Breast epithelium (tissue), 3 donors: Measurements from ENCODE around the gene CHM.

Experiments
- POLR2A ChIP-seq: fragments of 450-650 bp; IDR thresholded peaks from one replicate; pipeline ENCODE4 v1.6.1; 2016; ENCODE audit warnings: antibody characterized with exemption, mild to moderate bottlenecking, moderate library complexity
- POLR2AphosphoS5 ChIP-seq, 3 donors: sonication (generic); formaldehyde crosslinking; IDR thresholded peaks; one replicate each; pipeline ENCODE4 v1.6.1; 2017; ENCODE audit warnings: antibody characterized with exemption in 3 of 3
- TF ChIP-seq, protein P1 (sequence below), 3 donors: fragments of 450-650 bp; IDR thresholded peaks; one replicate each; pipeline ENCODE4 v1.5.1; 2016 to 2017; ENCODE audit warnings: antibody characterized with exemption in 3 of 3, mild to moderate bottlenecking in 3 of 3, moderate library complexity in 3 of 3

DNA sequence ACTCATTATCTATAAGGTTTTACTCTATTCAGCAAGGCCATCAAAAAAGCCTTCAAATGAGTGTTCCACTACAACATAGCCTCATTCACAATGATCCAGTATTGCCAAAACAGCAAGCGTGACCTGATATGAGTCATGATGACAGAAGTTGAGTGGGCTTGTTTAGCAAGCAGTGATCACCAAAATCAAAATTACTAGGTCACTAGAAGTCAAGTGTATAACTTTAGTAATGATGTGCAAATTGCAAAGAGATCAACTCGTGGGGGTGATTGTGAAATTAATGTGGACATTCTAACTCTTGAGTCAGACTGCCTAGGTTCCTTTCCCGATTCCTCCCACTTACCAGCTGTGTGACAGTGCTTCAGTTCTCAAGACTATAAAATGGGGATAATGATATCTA, 124.5 kb downstream of the CHM start:
- TF ChIP-seq, protein P1, sequence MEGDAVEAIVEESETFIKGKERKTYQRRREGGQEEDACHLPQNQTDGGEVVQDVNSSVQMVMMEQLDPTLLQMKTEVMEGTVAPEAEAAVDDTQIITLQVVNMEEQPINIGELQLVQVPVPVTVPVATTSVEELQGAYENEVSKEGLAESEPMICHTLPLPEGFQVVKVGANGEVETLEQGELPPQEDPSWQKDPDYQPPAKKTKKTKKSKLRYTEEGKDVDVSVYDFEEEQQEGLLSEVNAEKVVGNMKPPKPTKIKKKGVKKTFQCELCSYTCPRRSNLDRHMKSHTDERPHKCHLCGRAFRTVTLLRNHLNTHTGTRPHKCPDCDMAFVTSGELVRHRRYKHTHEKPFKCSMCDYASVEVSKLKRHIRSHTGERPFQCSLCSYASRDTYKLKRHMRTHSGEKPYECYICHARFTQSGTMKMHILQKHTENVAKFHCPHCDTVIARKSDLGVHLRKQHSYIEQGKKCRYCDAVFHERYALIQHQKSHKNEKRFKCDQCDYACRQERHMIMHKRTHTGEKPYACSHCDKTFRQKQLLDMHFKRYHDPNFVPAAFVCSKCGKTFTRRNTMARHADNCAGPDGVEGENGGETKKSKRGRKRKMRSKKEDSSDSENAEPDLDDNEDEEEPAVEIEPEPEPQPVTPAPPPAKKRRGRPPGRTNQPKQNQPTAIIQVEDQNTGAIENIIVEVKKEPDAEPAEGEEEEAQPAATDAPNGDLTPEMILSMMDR (IDR thresholded peaks at IDR 0.05): no peak
- TF ChIP-seq POLR2AphosphoS5 (IDR thresholded peaks at IDR 0.05) (no peak), POLR2A (no peak)
